ENCODE data around the gene CRACR2B.

The CRACR2B gene

DNA sequence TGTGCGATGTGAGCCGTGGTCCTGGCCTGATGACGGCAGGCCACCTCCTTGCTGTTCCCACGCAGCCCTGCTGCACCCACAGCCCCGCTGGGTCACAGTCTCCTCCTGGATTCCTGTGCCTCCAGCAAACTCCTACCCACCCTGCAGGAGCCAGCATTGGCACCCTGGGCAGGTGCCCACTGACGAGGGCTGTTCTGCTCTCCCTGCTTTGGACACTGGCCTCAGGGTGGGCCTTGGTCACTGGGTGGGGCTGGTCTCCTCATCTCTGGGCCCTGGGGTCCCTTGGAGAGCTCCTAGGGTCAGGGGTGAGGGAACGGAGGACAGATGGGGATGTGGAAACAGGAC, 27.6 kb downstream of the CRACR2B start:
- ATAC-seq: no peak

DNA sequence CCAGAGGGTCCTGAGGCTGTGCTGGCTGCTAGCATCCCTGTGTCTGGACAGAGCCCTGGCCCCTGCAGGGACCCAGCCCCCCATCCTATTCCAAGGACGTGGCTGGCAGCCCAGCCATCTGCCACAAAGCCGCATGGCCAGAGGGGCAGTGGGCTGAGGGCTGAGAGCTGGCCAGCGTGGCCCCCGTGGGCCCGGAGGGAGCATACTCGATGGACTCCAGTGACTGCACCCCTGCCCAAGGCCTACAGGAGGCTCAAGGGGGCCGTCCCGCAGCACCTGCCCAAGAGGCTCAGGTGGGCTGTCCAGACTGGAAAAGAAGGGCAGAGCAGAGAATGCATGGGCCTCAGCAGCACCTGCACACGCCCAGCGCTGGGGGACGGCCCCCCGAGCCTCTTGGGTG, 28.1 kb downstream of the CRACR2B start:
- no peak for ATAC-seq

DNA sequence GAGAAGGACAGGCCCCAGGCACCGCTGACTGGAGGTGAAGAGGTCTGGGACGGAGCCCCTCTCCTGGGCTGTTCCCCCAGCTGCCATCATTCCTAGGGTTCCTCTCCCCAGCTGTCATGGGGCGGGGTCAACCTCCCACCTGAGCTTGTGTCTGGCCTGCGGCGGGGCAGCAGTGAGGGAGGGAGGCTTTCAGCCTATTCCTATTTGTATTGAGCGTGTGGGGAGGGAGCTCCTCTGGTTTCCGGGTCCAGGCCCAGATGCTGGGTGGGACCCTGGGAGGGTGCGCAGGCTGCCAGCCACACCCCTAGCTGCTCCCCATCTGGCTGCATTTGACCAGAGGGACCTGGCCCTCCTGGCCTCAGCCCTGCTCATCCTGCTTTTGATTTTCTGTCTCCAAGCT, 28.7 kb downstream of the CRACR2B start:
- no peak for ATAC-seq

DNA sequence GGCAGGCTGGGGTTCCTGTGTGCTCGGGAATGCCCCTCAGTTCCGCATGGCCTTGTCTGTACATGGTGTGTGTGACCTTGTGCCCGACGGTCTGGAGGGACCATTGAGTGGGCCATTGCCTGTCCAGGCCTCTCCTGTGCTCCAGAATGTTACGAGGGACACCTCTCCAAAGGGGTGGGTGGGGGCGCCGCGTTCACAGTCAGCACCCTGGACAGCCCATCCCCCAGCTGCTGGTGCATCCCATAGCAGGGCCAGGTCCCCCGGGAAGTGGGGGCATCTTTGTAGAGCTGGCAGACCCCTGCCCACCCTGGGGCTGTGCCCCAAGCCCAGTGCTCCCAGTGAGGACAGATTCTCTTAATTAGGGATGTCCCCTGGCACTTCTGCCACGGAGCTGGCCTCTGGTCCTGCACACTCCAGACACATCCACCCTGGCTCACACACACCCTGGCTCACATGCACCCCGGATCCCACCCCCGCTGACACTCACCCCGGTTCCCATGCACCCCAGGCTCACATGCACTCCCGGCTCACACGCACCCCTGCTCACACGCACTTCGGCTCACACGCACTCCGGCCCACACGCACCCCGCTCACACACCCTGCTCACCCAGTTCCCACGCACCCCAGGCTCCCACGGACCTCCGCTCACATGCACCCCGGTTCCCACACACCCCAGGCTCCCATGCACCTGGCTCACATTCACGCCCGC, 30.5 kb downstream of the CRACR2B start:
- no peak for ATAC-seq

DNA sequence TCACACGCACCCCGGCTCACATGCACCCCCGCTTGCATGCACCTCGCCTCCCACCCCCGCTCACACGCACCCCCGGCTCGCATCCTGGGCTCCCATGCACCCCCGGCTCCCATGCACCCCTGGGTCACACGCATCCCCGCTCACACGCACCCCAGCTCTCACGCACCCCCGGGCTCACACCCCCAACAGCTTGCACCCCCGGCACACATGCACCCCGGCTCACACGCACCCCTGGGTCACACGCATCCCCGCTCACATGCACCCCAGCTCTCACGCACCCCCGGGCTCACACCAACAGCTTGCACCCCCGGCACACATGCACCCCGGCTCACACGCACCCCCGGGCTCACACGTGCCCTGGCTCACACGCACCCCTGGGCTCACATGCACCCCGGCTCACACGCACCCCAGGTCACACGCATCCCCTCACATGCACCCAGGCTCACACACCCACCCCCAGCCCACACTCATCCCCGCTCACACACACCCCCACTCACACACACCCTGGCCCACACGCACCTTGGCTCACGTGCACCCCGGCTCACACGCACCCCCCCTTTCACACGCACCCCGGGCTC, 31.1 kb downstream of the CRACR2B start:
- no peak for ATAC-seq

DNA sequence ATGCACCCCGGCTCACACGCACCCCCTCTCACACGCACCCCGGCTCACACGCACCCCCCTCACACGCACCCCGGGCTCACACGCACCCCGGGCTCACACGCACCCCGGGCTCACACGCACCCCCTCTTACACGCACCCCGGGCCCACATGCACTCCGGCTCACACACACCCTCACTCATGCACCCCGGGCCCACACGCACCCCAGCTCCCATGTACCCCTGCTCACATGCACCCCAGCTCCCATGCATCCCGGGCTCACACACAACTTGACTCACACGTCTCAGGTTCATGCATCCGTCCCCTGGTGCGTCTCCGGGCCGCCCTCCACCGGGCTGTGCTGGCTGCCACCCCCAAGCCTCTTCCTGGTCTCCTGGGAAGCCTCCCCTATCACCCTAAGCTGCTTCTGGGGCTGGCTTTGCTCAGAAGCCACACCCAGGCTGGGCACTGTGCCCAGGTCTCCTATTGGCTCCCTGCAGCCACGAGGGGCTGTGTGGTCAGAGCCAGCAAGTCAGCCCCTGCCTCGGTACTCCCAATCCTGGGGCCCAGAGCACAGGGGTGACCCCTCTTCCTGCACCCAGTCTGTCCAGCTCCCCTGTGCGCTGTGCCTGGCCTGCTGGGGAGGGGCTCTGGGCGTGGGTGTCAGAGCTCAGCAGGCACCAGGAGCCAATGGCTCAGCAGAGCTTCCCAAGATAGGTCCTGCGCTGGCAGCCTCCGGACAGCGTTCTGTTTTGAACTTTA, 31.8 kb downstream of the CRACR2B start:
- ATAC-seq: no peak

DNA sequence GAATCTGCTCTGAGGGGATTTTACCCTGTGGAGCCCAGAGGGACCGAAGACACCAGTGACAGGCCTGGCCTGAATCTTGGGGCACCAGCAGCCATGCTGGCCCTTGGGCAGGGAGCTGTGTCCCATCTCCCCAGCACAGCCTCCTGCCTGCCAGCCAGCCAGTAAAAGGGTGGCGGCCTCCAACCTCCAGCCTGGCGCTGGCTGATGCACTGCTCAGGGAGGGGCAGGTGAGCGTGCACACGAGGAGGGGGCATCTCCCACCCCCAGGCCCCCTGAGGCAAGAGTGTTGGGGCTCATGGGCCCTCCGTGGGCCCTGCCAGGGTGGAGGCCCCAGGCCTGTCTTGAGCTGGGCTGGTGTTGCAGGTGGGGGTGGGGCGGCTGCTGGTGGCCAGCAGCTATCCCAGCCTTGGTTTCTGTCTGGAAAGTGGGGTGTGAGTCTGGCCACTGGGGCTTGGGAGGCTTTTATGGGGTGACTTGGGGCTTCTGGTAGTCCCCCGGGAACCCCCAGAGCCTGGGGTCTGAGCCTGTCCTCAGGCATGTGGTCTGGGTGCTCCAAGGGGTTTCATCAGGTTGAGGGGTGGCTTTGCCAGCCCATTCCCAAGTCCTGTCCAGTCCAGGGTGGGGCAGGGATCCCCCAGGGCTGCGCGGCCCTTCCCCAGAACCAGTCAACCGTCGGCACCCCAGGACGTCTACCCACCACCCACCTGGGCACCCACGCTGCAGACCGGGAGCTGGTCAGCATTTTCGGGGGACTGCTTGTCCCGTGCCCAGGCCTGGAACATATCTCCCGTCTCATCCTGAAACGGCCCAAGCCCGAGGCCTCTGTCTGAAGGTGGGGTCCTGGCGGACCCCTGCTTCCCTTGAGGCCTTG, 32.8 kb downstream of the CRACR2B start:
- no peak for ATAC-seq

DNA sequence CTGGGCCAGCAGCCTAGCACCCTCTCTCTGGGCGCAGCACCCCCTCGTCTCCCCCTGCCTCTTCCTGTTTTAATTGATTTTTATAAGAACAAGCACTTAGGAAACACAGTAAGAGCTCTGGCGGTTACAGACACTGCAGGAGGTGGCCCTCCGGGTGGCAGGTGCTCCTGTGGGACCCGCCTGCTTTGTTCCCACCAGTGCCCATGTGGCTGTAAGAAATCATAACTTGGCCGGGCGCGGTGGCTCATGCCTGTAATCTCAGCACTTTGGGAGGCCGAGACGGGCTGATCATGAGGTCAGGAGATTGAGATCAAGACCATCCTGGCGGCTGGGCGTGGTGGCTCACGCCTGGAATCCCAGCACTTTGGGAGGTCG, 33.4 kb downstream of the CRACR2B start:
- ATAC-seq: no peak

DNA sequence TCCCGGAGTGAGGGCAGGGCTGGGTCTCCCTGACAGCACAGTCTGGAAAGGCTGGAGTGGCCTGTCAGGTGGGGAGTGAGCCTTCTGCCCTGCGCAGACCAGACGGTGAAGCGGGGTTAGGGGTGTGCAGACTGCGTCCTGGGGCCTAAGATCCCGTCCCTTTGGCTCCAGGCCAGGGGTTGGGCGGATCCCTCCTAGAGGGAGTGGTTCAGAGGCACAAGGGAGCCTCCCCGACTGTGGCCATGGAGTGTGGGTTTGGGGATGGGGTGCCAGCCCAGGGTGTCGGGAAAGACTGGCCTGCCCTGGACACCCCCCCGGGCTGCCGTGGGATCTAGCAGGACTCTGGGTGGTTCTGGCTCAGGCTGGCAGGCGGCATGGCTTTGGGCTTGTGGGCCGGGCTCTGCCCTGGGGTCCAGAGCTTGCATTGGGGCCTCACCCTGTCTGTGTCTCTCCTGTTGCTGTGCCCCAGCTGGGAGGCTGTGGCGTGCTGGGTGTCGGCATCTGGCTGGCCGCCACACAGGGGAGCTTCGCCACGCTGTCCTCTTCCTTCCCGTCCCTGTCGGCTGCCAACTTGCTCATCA, 34.5 kb downstream of the CRACR2B start:
- ATAC-seq: no peak

DNA sequence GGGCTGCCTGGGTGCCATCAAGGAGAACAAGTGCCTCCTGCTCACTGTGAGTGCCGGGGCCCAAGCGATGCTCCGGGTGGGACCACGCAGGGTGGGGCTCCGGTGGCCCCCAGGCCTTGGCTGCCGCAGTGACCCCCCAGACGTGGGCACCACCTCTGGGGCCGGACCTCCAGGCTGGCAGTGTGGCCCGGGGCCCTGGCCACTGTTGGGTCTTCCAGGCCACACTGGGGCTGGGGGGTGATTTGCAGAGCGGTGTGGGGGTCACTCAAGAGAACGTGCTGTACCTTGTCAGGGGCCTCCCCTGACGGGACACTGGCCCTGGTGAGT, 34.9 kb downstream of the CRACR2B start:
- ATAC-seq: no peak

DNA sequence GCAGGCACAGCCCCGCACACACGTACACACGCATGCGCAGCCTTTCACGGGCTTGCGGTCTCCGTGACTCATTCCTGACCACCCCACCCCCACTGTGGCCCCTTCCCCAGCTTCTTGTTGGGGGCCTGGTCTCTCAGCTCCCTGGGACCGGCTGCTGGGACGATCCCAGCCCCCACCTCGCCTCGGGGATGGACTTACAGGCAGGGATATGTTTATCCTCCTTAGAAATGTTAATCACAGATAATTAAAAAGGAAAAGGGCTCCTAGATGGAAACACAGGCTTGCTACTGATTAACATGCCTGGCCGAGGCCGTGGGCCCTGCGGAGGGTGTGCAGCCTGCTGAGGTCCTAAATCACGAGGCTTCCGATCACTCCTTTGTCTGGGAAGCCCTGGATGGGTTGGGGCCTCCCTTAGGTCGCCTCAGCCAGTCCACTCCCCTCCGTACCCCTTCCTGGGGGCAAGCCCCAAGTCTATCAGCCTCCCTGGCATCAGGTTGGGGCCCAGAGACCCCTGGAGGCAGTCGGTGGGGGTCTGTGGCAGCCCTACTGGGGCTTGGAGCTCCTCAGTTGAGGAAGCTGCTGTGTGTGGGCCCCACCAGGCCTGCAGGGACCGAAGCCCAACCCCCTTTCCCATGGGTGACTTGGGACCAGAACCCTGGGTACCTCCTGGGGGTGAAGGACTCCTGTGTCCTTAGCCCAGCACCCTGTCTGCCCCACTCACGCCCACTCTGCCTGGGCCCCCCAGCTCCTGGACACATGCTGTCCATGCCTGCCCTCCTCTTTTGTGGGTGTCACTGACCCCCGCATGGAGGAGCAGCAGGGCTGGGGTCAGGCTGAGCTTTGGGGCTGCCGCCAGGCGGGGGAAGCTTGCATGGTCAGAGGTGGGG, 35.5 kb downstream of the CRACR2B start:
- ATAC-seq: no peak

DNA sequence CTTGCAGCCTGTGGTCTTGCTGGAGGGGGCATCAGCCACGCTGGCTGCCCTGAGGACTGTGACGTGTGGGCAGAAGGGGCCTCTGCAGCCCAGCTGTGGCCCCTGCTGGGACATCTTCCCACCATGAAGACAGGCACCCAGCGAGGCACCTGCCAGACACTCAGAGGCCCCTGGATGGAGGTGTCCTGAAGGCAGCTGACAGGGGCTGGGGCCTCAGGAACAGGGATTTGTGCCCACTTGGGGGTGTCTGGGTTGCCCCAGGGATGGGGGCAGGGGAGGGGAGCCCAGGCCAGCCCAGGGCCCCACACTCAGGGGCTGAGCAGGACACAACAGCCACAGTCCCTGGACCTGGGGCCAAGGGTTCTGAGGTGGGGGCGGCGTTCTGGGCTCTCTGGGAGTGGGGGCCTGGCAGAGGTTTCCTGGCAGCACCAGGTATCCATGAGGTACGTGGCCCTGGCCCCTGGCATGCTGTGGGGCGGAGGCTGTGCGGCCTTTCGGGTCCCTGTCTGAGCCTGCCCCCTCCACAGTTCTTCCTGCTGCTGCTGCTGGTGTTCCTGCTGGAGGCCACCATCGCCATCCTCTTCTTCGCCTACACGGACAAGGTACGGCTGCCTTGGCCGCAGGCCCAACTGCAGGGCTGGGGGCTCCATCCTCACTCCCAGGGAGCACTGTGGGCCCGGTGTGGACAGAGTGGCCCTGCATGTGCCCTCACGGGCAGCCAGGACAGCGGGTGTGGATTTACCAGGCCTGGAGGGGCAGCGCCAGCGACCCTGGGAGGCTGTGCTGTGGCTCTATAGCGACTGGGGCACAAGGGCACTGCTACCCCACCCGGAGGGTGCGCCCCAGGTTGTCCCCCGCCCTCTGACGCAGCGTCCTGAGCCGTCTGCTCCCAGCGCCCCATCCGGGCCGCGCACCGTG, 36.5 kb downstream of the CRACR2B start:
- no peak for ATAC-seq

DNA sequence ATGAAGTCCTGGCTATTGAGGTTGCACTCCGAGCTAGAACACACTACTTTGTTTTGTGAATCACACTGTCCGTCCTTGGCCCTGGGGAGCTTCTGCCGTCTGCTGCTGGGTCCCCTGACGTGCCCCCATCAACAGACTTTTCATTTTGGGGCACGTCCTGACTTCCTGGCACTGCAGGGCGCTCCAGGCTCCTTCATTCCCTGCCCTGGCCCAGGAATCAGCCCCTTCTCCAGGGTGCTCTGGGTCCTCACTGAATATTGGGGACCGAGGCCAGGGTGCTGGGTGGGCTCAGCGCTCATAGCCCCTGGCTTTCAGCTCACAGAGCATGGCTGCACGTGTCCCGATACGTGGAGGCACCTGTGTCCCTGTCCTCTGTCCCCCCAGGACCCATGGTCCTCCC, 37.2 kb downstream of the CRACR2B start:
- ATAC-seq: no peak

DNA sequence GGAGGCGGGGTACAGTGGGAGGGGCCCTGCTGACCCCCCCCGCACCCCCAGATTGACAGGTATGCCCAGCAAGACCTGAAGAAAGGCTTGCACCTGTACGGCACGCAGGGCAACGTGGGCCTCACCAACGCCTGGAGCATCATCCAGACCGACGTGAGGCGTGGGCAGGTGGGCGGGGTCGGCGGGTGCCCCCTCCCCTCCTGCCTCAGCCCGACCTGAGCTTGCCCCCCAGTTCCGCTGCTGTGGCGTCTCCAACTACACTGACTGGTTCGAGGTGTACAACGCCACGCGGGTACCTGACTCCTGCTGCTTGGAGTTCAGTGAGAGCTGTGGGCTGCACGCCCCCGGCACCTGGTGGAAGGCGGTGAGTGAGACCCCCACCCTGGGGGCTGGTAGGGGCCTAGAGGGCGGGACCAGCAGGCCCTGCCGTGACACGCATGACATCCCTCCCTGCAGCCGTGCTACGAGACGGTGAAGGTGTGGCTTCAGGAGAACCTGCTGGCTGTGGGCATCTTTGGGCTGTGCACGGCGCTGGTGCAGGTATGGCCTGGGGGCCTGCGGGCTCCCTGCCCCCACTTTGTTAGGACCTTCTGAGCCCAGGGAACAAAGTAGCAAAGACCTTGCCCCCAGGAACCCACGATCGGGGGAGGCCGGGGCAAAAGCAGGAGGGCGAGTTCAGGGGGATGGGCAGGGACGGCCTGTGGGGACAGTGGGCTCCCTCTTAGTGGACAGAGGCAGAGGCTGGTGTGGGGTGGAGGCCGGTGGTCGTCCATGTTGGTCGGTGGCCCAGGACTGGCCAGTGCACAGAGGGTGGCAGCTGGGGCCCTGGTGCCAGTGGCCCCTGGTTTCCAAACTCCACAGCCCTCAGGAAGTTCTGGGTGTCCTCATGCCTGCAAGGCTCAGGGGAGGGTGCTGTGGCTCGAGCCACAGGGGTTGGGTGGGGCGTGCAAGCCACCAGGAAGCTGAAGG, 38.0 kb downstream of the CRACR2B start:
- ATAC-seq: no peak

DNA sequence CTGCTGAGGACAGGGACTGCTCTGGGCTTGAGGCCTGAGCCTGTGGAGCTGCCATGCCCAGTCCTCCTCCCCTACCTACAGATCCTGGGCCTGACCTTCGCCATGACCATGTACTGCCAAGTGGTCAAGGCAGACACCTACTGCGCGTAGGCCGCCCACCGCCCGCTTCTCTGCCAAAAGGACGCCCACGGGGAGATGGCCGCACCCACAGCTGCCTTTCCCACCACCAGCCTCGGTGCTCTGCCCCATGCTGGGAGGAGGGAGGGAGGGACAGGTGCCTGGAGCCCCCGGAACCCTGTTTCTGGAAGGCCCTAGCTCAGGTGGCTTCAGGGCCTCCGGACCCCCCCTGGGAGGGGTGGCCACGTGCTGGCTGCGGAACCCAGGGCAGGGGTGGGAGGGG, 38.8 kb downstream of the CRACR2B start:
- ATAC-seq: no peak

DNA sequence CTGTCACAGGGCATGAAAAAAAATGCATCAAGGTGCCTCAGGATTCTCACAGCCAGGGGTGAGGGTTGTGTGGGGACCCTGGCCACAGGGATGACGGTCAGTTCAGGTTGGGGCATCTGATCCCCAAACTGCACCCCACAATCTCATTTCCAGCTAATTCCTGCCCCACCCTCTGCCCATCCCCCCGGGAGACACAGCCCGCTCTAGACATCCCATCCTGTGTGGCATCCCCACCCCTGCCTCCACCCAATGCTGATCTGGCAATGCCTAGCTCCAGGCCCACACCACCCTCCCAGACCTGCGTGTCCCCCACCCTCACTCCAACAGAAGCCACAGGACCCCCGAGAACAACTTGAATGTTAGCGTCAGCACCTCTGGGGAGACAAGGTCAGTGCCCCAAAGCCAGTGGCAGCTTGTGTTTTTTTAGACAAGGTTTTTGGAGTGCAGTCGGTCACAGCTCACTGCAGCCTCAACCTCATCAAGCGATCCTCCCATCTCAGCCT, 40.2 kb downstream of the CRACR2B start:
- no peak for ATAC-seq

DNA sequence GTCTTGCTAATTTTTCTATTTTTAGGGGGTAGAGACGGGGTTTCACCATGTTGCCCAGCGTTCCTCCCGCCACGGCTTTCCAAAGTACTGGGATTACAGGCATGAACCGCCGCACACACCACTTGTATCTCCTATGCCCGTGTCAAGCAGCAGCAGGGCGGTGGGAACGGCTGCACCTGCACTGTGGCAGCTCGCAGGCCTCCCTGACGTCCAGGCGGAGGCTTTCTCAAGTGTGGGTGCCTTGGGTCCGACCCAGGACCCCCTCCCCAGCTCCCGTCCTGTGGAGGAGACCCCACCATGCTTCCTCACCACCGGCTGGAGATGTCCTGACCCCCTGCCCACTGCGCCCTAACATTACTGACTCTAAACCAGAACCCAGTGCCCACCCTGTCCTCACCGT, 40.7 kb downstream of the CRACR2B start:
- ATAC-seq: no peak

DNA sequence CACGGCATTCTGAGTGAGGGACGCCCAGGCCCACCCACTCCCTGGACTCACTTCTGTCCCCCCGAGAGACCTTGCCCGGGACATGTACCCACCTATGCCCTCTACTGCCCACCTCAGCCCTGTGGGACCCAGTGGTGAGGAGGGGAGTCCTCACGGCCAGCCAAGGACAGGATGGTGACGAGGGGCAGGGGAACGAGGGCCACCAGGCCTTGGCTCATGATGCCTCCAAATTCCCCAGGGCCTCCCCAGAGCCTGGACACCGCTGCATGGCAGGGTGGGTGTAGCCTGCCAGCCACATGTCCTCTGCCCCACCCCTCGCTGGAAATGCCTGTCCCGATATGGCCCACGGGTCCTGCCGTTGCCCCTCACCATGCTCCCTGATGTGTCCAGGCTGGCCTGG, 41.1 kb downstream of the CRACR2B start:
- ATAC-seq: no peak

DNA sequence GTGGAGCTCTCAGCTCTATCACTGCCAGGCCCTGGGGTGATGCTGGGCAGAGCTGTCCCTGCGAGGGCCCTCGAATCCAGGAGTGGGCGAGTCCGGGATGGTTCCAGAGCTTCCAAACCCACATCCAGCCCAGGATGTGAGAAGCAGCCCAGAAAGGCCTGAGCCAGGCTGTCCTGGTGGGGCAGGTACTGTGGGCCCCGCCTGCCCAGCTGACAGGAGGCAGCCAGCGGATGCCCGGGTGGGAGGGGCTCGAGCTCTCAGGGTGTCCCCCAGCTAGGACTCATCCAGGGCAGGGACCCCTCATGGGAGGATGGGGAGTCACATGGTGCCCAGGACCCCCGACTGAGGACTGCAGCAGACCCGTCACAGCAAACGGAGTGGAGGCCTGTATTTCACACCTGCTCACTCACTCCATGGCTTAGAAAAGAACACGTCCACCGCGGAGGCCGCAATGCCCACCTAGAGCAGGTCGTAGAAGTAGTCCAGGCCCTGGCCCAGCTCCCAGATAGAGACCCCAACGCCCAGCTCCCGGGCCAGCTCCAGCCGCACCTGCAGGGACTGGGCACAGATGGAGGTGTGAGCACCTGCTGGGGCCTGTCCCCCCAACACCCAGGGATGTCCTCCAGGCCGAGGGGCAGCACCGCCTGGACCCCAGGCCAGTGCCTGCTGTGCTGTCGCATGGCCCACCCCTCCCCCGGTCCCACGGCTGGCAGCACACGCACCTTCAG, 41.8 kb downstream of the CRACR2B start:
- ATAC-seq: no peak
